HepG2 (cell line): ENCODE measurements around the gene CHMP6. TPM values are rescaled to one million over a fixed set of nuclear protein-coding genes. Genes with fewer than 3 reads are reported as not detected.
A peak's percentile ranks its signal among the peaks of the same experiment; 100 is the strongest.

Source experiments
- ATAC-seq: fragments of 200-7000 bp; cut with Tn5 transposase; 3 replicates; pipeline ENCODE4 v1.9.1; 2020; ENCODE audit warnings: mild to moderate bottlenecking, moderate library complexity
- BruUV-seq: library from RNA; stranded (reverse); fragments of 400-500 nt; replicated peaks from 2 replicates; lab custom pipeline; 2021; lab: Mats Ljungman, UMichigan
- CTCF ChIA-PET: fragments of 300-600 bp; formaldehyde crosslinking; extraction: SDS; loops from one replicate; lab custom pipeline; 2021; ENCODE audit warnings: low total read pairs, inconsistent platforms, low intra/inter-chr PET ratio; lab: Yijun Ruan, JAX
- POLR2A ChIA-PET: fragments of 350-600 bp; sonication (Branson Sonifier 250); formaldehyde crosslinking; loops from one replicate; lab custom pipeline; 2020; ENCODE audit warnings: antibody characterized with exemption, inconsistent platforms; lab: Yijun Ruan, JAX
- DNase-seq: peaks from one replicate; pipeline ENCODE4 v3.0.0-alpha.2; 2015; ENCODE audit warnings: low spot score
- FAIRE-seq: peaks from 3 replicates; lab custom pipeline; 2011; peaks lifted over from hg19 to GRCh38; lab: Jason Lieb, UNC
- H2AFZ ChIP-seq: one replicate; pipeline ENCODE4 v1.6.1; 2011; ENCODE audit warnings: low read length, inconsistent platforms
- H3K27ac ChIP-seq: fragments of 300-600 bp; 3 replicates; pipeline ENCODE4 v1.8.0; 2011; ENCODE audit warnings: mixed run types, mild to moderate bottlenecking, mixed read lengths, low read length, inconsistent platforms; ENCODE audit not compliant: insufficient read depth; ENCODE audit errors: extremely low read length
- H3K27me3 ChIP-seq, 2 experiments: fragments of 200-600 bp in 1 of 2; 2 replicates in 1 of 2; 3 replicates in 1 of 2; pipeline versions ENCODE4 v1.6.0 to v1.8.0; 2011; ENCODE audit warnings: low read length in 2 of 2, mild to moderate bottlenecking in 2 of 2, moderate library complexity in 2 of 2, inconsistent platforms in 1 of 2; ENCODE audit not compliant: insufficient read depth in 2 of 2, control insufficient read depth in 1 of 2
- H3K36me3 ChIP-seq, 2 experiments: fragments of 200-600 bp in 1 of 2; replicated peaks in 1 of 2; 2 replicates in 1 of 2; 3 replicates in 1 of 2; pipeline versions ENCODE4 v1.5.1 to v1.8.0; 2011; ENCODE audit warnings: low read length in 2 of 2, inconsistent platforms in 1 of 2; ENCODE audit not compliant: insufficient read depth in 2 of 2, control insufficient read depth in 1 of 2
- H3K4me1 ChIP-seq: 2 replicates; pipeline ENCODE4 v1.5.1; 2012; ENCODE audit warnings: low read length, inconsistent platforms; ENCODE audit not compliant: insufficient read depth
- H3K4me2 ChIP-seq: 2 replicates; pipeline ENCODE4 v1.6.0; 2011; ENCODE audit warnings: low read depth, low read length, inconsistent platforms
- H3K4me3 ChIP-seq, 3 experiments: fragments of 200-600 bp in 1 of 3; sonication (generic), shearing (Covaris generic) in 1 of 3; replicated peaks in 1 of 3; 2 replicates each; pipeline ENCODE4 v1.5.1; 2011 to 2016; ENCODE audit warnings: low read length in 3 of 3, inconsistent platforms in 2 of 3, low read depth in 2 of 3, mild to moderate bottlenecking in 2 of 3, control low read depth in 1 of 3, mixed read lengths in 1 of 3; ENCODE audit not compliant: insufficient read depth in 1 of 3
- H3K79me2 ChIP-seq: one replicate; pipeline ENCODE4 v1.6.1; 2011; ENCODE audit warnings: low read length, inconsistent platforms; ENCODE audit not compliant: insufficient read depth
- H3K9ac ChIP-seq: 2 replicates; pipeline ENCODE4 v1.6.0; 2011; ENCODE audit warnings: mild to moderate bottlenecking, low read depth, low read length, inconsistent platforms; ENCODE audit not compliant: insufficient read depth
- H3K9me3 ChIP-seq: 2 replicates; pipeline ENCODE4 v1.5.1; 2012; ENCODE audit warnings: mild to moderate bottlenecking, low read length
- H4K20me1 ChIP-seq: 2 replicates; pipeline ENCODE4 v1.6.0; 2011; ENCODE audit warnings: inconsistent platforms, mild to moderate bottlenecking, low read length, moderate library complexity; ENCODE audit not compliant: insufficient read depth
- FOXO4 ChIP-seq: sonication (generic); formaldehyde crosslinking; conservative IDR thresholded peaks from 2 replicates; pipeline ENCODE4 v1.8.1; 2023; ENCODE audit warnings: missing genetic modification reagents
- KAT8 ChIP-seq: IDR thresholded peaks from 2 replicates; pipeline ENCODE4 v1.6.1; 2016; ENCODE audit warnings: missing genetic modification reagents, missing compliant biosample characterization
- MAZ ChIP-seq, 2 experiments: sonication (generic) in 1 of 2; formaldehyde crosslinking in 1 of 2; IDR thresholded peaks; 2 replicates each; pipeline versions ENCODE4 v1.5.0 to v1.6.1; 2012 to 2020; ENCODE audit warnings: low read depth in 2 of 2, mild to moderate bottlenecking in 2 of 2, borderline replicate concordance in 1 of 2, improper control_type of control experiment in 1 of 2, low read length in 1 of 2, missing genetic modification reagents in 1 of 2, moderate library complexity in 1 of 2
- ZBTB33 ChIP-seq: sonication (generic); formaldehyde crosslinking; IDR thresholded peaks from 2 replicates; pipeline ENCODE4 v1.4.0; 2020; ENCODE audit warnings: missing genetic modification reagents
- ZFY ChIP-seq: sonication (generic); formaldehyde crosslinking; IDR thresholded peaks from 2 replicates; pipeline ENCODE4 v1.4.0; 2020; ENCODE audit warnings: missing genetic modification reagents
- WGBS: methylation state at CpG from one replicate; pipeline ENCODE4 v1.1.6; 2017; ENCODE audit warnings: low lambda C conversion rate; 5-methylcytosine and 5-hydroxymethylcytosine counted together
- in situ Hi-C: cut with HindIII; loops from 2 replicates; pipeline ENCODE4 v1.10.0; 2017; ENCODE audit warnings: low pct_unique_long_range_greater_than_20kb; ENCODE audit not compliant: extremely low pct_ligation_motif_present
- intact Hi-C: fragments of 100-400 bp; cut with micrococcal nuclease; formaldehyde crosslinking; loops from one replicate; pipeline ENCODE4 v1.10.0; 2022; ENCODE audit not compliant: unreplicated experiment
- polyA plus RNA-seq, 8 experiments: library from polyadenylated mRNA; depleted of rRNA in 3 of 8; stranded (reverse) in 7 of 8; unstranded in 1 of 8; fragments of >200 nt; fragmentation: Illumina TruSeq in 4 of 8; extraction: Trizol in 4 of 8; gene quantifications; 2 replicates each; pipeline versions ENCODE4 v1.2.1 to v1.2.3, GENCODE V29; 2011 to 2016; ENCODE audit warnings: low read depth in 4 of 8, missing spikeins in 1 of 8, mixed read lengths in 1 of 8; ENCODE audit not compliant: insufficient read depth in 1 of 8
- total RNA-seq, 5 experiments: library from RNA; depleted of rRNA; stranded (reverse); fragments of >200 nt; fragmentation: Illumina TruSeq; extraction: Trizol; gene quantifications; 2 replicates each; pipeline ENCODE4 v1.2.3, GENCODE V29; 2016; ENCODE audit warnings: low read depth in 1 of 5

Gene CHMP6
- total and polyA plus RNA-seq, 2 of the 13 experiments (the other 11 are each of a cell fraction or from before 2014, with no cell fraction given), result 11.1 to 24.2 TPM

GRCh38 chr17:80949451-80950421 lies 41.9 kb upstream of the CHMP6 start:
- Histone ChIP-seq H3K4me3 (no peak overlapping the region), H3K27ac (no peak overlapping the region), H3K9me3 (no peaks in the 10 kb centered on the region), H3K4me1 (no peaks in the 10 kb centered on the region), H3K79me2 (no peaks in the 10 kb centered on the region), H3K9ac (no peak overlapping the region), H3K4me2 (no peak overlapping the region), H2AFZ (no peak overlapping the region), H4K20me1 (no peaks in the 10 kb centered on the region), H3K27me3 (no peaks in the 10 kb centered on the region), H3K36me3 (peaks cover 26 to 45% of the 10 kb centered on the region in 2 experiments; a peak in 4 of 5 replicates)
- CTCF ChIA-PET, result no interaction called here
- FAIRE-seq (no peak), ATAC-seq (peak; percentile 41), DNase-seq (no peak)
- TF ChIP-seq MAZ (IDR thresholded peaks at IDR 0.05; ENCODE audit: borderline replicate concordance, low read depth, low read length) (no peak), MAZ (CRISPR knock-in tag; IDR thresholded peaks at IDR 0.05; ENCODE audit: low read depth) (no peak), ZFY (CRISPR knock-in tag) (no peak), FOXO4 (CRISPR knock-in tag) (no peak), KAT8 (no peak), ZBTB33 (CRISPR knock-in tag) (peak; percentile 73; the same call in 1 of the 2 replicates)
- intact Hi-C loops, result no loop called here
- whole genome bisulfite sequencing, result 94% methylated on average over 44 of the region's 44 CpGs
- in situ Hi-C loops, result no loop called here
- BruUV-seq, result no TSS peak
- POLR2A ChIA-PET, result no interaction called here
